CD14-positive monocyte (primary cell): ENCODE data around the gene ARHGEF16. TPM values are rescaled to one million over a fixed set of nuclear protein-coding genes. Genes with fewer than 3 reads are reported as not detected.

Experiments
- DNase-seq, 3 donors: peaks; one replicate each; pipeline ENCODE4 v3.0.0-alpha.2; 2011 to 2022
- H2AFZ ChIP-seq: 2 replicates; pipeline ENCODE4 v1.6.0; 2012; ENCODE audit warnings: mild to moderate bottlenecking, low read depth, low read length, inconsistent platforms; ENCODE audit not compliant: insufficient read depth, poor library complexity, severe bottlenecking
- H3K27ac ChIP-seq, 2 donors: 1 replicate in 1 of 2; 2 replicates in 1 of 2; pipeline ENCODE4 v1.5.1; 2012 to 2013; ENCODE audit warnings: low read length in 2 of 2, control low read depth in 1 of 2, inconsistent platforms in 1 of 2, low read depth in 1 of 2, mild to moderate bottlenecking in 1 of 2
- H3K27me3 ChIP-seq, 2 donors: one replicate each; pipeline versions ENCODE4 v1.6.0 to v1.6.1; 2011 to 2013; ENCODE audit warnings: low read length in 2 of 2; ENCODE audit not compliant: control insufficient read depth in 2 of 2, insufficient read depth in 2 of 2
- H3K36me3 ChIP-seq, 2 donors: replicated peaks in 1 of 2; 1 replicate in 1 of 2; 2 replicates in 1 of 2; pipeline versions ENCODE4 v1.5.1 to v1.6.1; 2012 to 2013; ENCODE audit warnings: low read length in 2 of 2, control low read depth in 1 of 2, inconsistent platforms in 1 of 2, mild to moderate bottlenecking in 1 of 2; ENCODE audit not compliant: insufficient read depth in 2 of 2, control insufficient read depth in 1 of 2
- H3K4me1 ChIP-seq, 2 donors: 1 replicate in 1 of 2; 2 replicates in 1 of 2; pipeline versions ENCODE4 v1.5.1 to v1.6.1; 2012 to 2013; ENCODE audit warnings: low read length in 2 of 2, control low read depth in 1 of 2, inconsistent platforms in 1 of 2, mild to moderate bottlenecking in 1 of 2, moderate library complexity in 1 of 2; ENCODE audit not compliant: insufficient read depth in 2 of 2, control insufficient read depth in 1 of 2
- H3K4me2 ChIP-seq: replicated peaks from 2 replicates; pipeline ENCODE3; 2012; ENCODE audit warnings: low read length, moderate library complexity, mild to moderate bottlenecking; ENCODE audit not compliant: poor library complexity, severe bottlenecking; ENCODE audit errors: extremely low read depth
- H3K4me3 ChIP-seq, 3 experiments: fragments of 200-600 bp in 1 of 3; sonication (generic) in 1 of 3; replicated peaks in 1 of 3; 1 replicate in 2 of 3; 2 replicates in 1 of 3; pipeline ENCODE4 v1.5.1; 2011 to 2013; ENCODE audit warnings: low read length in 3 of 3, mild to moderate bottlenecking in 3 of 3, control low read depth in 2 of 3, low read depth in 2 of 3, inconsistent platforms in 1 of 3, moderate library complexity in 1 of 3
- H3K79me2 ChIP-seq: 2 replicates; pipeline ENCODE4 v1.6.0; 2012; ENCODE audit warnings: mild to moderate bottlenecking, control low read depth, inconsistent platforms, low read length, moderate library complexity; ENCODE audit not compliant: insufficient read depth
- H3K9ac ChIP-seq: 2 replicates; pipeline ENCODE4 v1.6.0; 2017; ENCODE audit warnings: low read length, mild to moderate bottlenecking; ENCODE audit not compliant: insufficient read depth, poor library complexity, severe bottlenecking
- H3K9me3 ChIP-seq, 2 donors: replicated peaks in 1 of 2; 1 replicate in 1 of 2; 2 replicates in 1 of 2; pipeline versions ENCODE4 v1.5.1 to v1.6.1; 2012 to 2013; ENCODE audit warnings: low read length in 2 of 2, control low read depth in 1 of 2; ENCODE audit not compliant: control insufficient read depth in 1 of 2, insufficient read depth in 1 of 2
- H4K20me1 ChIP-seq: 2 replicates; pipeline ENCODE4 v1.6.0; 2012; ENCODE audit warnings: mild to moderate bottlenecking, low read length, control low read depth, moderate library complexity; ENCODE audit not compliant: insufficient read depth
- H3K27ac Mint-ChIP-seq, 7 donors: one replicate each; pipeline ENCODE4 v1.8.0; 2020; ENCODE audit warnings: mild to moderate bottlenecking in 7 of 7, mixed read lengths in 7 of 7, moderate library complexity in 6 of 7, inconsistent platforms in 2 of 7
- H3K27me3 Mint-ChIP-seq, 3 donors: one replicate each; pipeline ENCODE4 v1.8.0; 2021 to 2022; ENCODE audit warnings: low read depth in 3 of 3, mild to moderate bottlenecking in 3 of 3, mixed read lengths in 3 of 3, moderate library complexity in 3 of 3, inconsistent platforms in 1 of 3
- H3K36me3 Mint-ChIP-seq, 2 donors: one replicate each; pipeline ENCODE4 v1.8.0; 2020; ENCODE audit warnings: mixed read lengths in 2 of 2, inconsistent platforms in 1 of 2, mild to moderate bottlenecking in 1 of 2
- H3K4me1 Mint-ChIP-seq: one replicate; pipeline ENCODE4 v1.8.0; 2020; ENCODE audit warnings: mild to moderate bottlenecking, mixed read lengths
- H3K4me3 Mint-ChIP-seq, 2 donors: one replicate each; pipeline ENCODE4 v1.8.0; 2020; ENCODE audit warnings: mild to moderate bottlenecking in 2 of 2, mixed read lengths in 2 of 2, moderate library complexity in 1 of 2
- H3K9me3 Mint-ChIP-seq, 7 donors: one replicate each; pipeline ENCODE4 v1.8.0; 2020 to 2022; ENCODE audit warnings: mixed read lengths in 7 of 7, mild to moderate bottlenecking in 6 of 7, moderate library complexity in 6 of 7, inconsistent platforms in 2 of 7
- CTCF ChIP-seq: fragments of 200-600 bp; IDR thresholded peaks from one replicate; pipeline ENCODE4 v1.8.0; 2022; ENCODE audit warnings: antibody characterized with exemption, mild to moderate bottlenecking
- WGBS: methylation state at CpG from one replicate; pipeline ENCODE4 v1.1.5; 2013; ENCODE audit warnings: missing lambda C conversion rate; ENCODE audit not compliant: insufficient coverage; 5-methylcytosine and 5-hydroxymethylcytosine counted together
- intact Hi-C, 2 donors: fragments of 100-400 bp; cut with micrococcal nuclease; formaldehyde crosslinking; loops; one replicate each; pipeline versions ENCODE4 v1.15.0 to v1.15.1; 2023
- polyA plus RNA-seq, 3 donors: library from polyadenylated mRNA; depleted of rRNA in 1 of 3; unstranded in 2 of 3; stranded (reverse) in 1 of 3; fragments of 300-500 nt in 2 of 3; fragments of >200 nt in 1 of 3; fragmentation: Illumina TruSeq in 2 of 3; gene quantifications; 1 replicate in 2 of 3; 2 replicates in 1 of 3; pipeline ENCODE4 v1.2.3, GENCODE V29; 2012 to 2021

ARHGEF16 gene
- polyA plus RNA-seq, 3 donors, result not detected

- Mint-ChIP-seq H3K9me3 (peaks cover 0 to 7% (median 0%) of the 10 kb centered on the region in 7 donors), H3K4me3 (no peak overlapping the region), H3K36me3 (no peaks in the 10 kb centered on the region), H3K27ac (no peak overlapping the region), H3K4me1 (no peaks in the 10 kb centered on the region), H3K27me3 (peaks cover 2 to 7% (median 3%) of the 10 kb centered on the region in 3 donors)
- Histone ChIP-seq H3K27me3 (no peaks in the 10 kb centered on the region), H3K4me1 (no peaks in the 10 kb centered on the region), H4K20me1 (no peaks in the 10 kb centered on the region), H2AFZ (no peak overlapping the region), H3K79me2 (no peaks in the 10 kb centered on the region), H3K9ac (no peak overlapping the region), H3K9me3 (no peaks in the 10 kb centered on the region), H3K4me3 (no peak overlapping the region), H3K36me3 (no peaks in the 10 kb centered on the region), H3K4me2 (no peak overlapping the region), H3K27ac (no peak overlapping the region)
- WGBS, result 44% methylated on average over 17 of the region's 18 CpGs
- intact Hi-C loops, result no loop called here
- TF ChIP-seq CTCF, result no peak
- DNase-seq, result no peak
Measured at GRCh38 chr1:3482378-3482849, 27.9 kb downstream of the ARHGEF16 start.

- Histone ChIP-seq H2AFZ (no peak overlapping the region), H4K20me1 (no peaks in the 10 kb centered on the region), H3K27me3 (no peaks in the 10 kb centered on the region), H3K4me3 (no peak overlapping the region), H3K79me2 (no peaks in the 10 kb centered on the region), H3K9me3 (peaks cover 0 to 3% of the 10 kb centered on the region in 2 donors), H3K9ac (no peak overlapping the region), H3K4me1 (no peaks in the 10 kb centered on the region), H3K4me2 (no peak overlapping the region), H3K27ac (no peak overlapping the region), H3K36me3 (no peaks in the 10 kb centered on the region)
- Mint-ChIP-seq H3K4me3 (no peak overlapping the region), H3K4me1 (no peaks in the 10 kb centered on the region), H3K27ac (no peak overlapping the region), H3K27me3 (peaks cover 2 to 4% (median 3%) of the 10 kb centered on the region in 3 donors), H3K36me3 (no peaks in the 10 kb centered on the region), H3K9me3 (peaks cover 0 to 7% (median 0%) of the 10 kb centered on the region in 7 donors)
- no peak for TF ChIP-seq CTCF
- intact Hi-C loops, result no loop called here
- DNase-seq, result no peak
- WGBS, result 82% methylated on average over 12 of the region's 14 CpGs
Measured at GRCh38 chr1:3483380-3483779, 28.9 kb downstream of the ARHGEF16 start.
